GM12875 (cell line): ENCODE measurements around the gene HSD17B12.

ENCODE experiments used
- H3K4me3 ChIP-seq: one replicate; pipeline ENCODE4 v1.5.1; 2011; ENCODE audit warnings: low read depth, low read length, control low read depth
- TF ChIP-seq, protein P1 (sequence below): IDR thresholded peaks from 2 replicates; pipeline ENCODE4 v1.5.1; 2011; ENCODE audit warnings: low read depth, mild to moderate bottlenecking, control low read depth, inconsistent platforms, low read length, moderate library complexity, borderline replicate concordance; ENCODE audit not compliant: insufficient read depth

HSD17B12 gene

DNA sequence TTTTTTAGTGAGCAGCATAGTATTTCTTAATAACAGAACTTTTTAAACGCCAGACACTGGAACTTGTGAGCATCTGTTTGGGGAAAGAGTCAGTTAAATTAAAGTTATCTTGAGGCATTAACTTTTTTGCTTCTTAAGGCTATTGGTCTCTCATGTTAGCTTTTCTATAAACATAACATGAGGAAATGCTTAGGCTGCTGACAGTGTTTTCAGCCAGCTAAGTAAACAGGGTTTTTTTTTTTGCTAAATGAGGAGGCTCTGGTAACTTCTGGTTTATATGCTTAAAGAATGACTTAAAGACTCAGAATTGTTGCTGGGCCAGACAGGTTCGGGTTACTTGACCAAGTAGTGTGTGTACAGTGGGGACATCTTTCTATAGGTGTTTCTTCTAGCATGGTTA is 104.3 kb downstream of the HSD17B12 start:
- TF ChIP-seq, protein P1, sequence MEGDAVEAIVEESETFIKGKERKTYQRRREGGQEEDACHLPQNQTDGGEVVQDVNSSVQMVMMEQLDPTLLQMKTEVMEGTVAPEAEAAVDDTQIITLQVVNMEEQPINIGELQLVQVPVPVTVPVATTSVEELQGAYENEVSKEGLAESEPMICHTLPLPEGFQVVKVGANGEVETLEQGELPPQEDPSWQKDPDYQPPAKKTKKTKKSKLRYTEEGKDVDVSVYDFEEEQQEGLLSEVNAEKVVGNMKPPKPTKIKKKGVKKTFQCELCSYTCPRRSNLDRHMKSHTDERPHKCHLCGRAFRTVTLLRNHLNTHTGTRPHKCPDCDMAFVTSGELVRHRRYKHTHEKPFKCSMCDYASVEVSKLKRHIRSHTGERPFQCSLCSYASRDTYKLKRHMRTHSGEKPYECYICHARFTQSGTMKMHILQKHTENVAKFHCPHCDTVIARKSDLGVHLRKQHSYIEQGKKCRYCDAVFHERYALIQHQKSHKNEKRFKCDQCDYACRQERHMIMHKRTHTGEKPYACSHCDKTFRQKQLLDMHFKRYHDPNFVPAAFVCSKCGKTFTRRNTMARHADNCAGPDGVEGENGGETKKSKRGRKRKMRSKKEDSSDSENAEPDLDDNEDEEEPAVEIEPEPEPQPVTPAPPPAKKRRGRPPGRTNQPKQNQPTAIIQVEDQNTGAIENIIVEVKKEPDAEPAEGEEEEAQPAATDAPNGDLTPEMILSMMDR = no peak
- H3K4me3 ChIP-seq = no peak overlapping the region

- TF ChIP-seq, protein P1 = no peak
- H3K4me3 ChIP-seq = no peak overlapping the region
Measured at GRCh38 chr11:43785318-43785717, 104.8 kb downstream of the HSD17B12 start.

DNA sequence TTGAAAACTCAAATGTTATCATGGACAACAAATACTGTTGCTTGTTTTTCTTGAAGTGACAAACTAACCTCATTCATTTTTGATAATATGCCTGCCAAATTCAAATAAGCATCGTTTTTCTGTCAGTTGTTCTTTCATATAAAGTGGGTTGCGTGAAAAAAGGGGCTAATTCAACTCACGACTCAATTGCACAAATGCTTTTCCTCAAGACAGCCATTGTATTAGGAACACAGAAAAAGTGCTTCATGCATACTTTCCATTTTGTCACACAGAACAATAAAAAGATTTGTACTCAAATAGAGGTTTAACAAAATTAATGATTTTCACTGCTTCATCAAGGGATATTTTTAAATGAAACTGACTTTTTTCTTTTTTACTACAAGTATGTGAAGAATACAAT is 105.5 kb downstream of the HSD17B12 start:
- H3K4me3 ChIP-seq = no peak overlapping the region
- TF ChIP-seq, protein P1 = no peak

- H3K4me3 ChIP-seq = no peak overlapping the region
- TF ChIP-seq, protein P1 = no peak
Measured at GRCh38 chr11:43787824-43788223, 107.3 kb downstream of the HSD17B12 start.

DNA sequence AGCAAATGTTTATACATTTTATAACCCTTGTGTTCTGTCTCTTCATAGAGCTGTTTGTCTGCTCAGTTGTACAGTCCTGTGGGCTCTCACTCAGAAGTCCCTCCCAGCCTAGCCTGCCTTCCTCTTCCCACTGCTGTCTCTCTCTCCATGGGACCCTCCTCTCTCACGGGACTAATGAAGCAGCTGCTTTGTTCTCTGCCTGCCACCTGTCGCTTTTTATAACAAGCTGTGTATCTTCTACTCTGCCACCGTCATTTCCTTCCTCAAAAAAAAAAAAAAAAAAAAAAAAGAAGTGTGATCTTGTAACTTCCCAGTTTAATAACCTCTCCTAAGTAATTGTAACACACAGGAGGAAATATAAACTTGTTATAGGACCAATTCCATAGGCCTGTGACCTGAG is 107.9 kb downstream of the HSD17B12 start:
- H3K4me3 ChIP-seq = no peak overlapping the region
- TF ChIP-seq, protein P1 = no peak

- H3K4me3 ChIP-seq = no peak overlapping the region
- TF ChIP-seq, protein P1 = no peak
Measured at GRCh38 chr11:43789700-43790443, 109.3 kb downstream of the HSD17B12 start.

DNA sequence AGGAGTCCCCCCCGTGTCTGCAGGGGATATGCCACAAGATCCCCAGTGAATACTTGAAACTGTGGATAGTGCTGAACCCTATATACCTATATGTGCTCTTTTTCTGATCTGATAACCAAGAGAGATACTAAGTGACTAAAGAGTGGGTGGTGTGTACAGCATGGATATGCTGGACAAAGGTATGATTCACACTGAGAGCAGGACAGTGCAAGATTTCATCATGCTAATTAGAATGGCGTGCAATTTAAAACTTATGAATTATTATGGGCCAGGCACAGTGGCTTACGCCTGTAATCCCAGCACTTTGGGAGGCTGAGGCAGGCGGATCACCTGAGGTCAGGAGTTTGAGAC is 109.9 kb downstream of the HSD17B12 start:
- TF ChIP-seq, protein P1 = no peak
- H3K4me3 ChIP-seq = no peak overlapping the region
